Activated T-helper 2 cell treated with anti-CD3 and anti-CD28 coated beads, Interferon-gamma antibody, Interleukin-2, Interleukin-4, amounts not matched to agents 10 μg/mL and 5 μg/mL and 100 μg/mL, durations not matched to agents 14 hours and 24 hours and 36 hours (primary cell): ENCODE data around the gene SPARC. TPM values are rescaled to one million over a fixed set of nuclear protein-coding genes. Genes with fewer than 3 reads are reported as not detected.

Experiments used
- DNase-seq: peaks from one replicate; pipeline ENCODE4 v3.0.0; 2021; ENCODE audit warnings: low spot score
- H3K27ac Mint-ChIP-seq: one replicate; pipeline ENCODE4 v1.8.0; 2021; ENCODE audit warnings: mixed read lengths
- H3K27me3 Mint-ChIP-seq: one replicate; pipeline ENCODE4 v1.8.0; 2021; ENCODE audit warnings: low read depth, mixed read lengths
- H3K36me3 Mint-ChIP-seq: one replicate; pipeline ENCODE4 v1.8.0; 2021; ENCODE audit warnings: low read depth, mixed read lengths
- H3K4me1 Mint-ChIP-seq: one replicate; pipeline ENCODE4 v1.8.0; 2021; ENCODE audit warnings: low read depth, mixed read lengths
- H3K4me3 Mint-ChIP-seq: one replicate; pipeline ENCODE4 v1.8.0; 2021; ENCODE audit warnings: low read depth, mild to moderate bottlenecking, moderate library complexity, mixed read lengths
- H3K9me3 Mint-ChIP-seq: one replicate; pipeline ENCODE4 v1.8.0; 2021; ENCODE audit warnings: mixed read lengths
- intact Hi-C: fragments of 100-400 bp; cut with micrococcal nuclease; formaldehyde crosslinking; loops from one replicate; pipeline ENCODE4 v1.15.1; 2023
- total RNA-seq: library from RNA; stranded (reverse); gene quantifications from 2 replicates; pipeline ENCODE4 v1.2.3, GENCODE V29; 2022

SPARC gene
- total RNA-seq, 1 donor from 2014 or later, result 0.43 TPM

DNA sequence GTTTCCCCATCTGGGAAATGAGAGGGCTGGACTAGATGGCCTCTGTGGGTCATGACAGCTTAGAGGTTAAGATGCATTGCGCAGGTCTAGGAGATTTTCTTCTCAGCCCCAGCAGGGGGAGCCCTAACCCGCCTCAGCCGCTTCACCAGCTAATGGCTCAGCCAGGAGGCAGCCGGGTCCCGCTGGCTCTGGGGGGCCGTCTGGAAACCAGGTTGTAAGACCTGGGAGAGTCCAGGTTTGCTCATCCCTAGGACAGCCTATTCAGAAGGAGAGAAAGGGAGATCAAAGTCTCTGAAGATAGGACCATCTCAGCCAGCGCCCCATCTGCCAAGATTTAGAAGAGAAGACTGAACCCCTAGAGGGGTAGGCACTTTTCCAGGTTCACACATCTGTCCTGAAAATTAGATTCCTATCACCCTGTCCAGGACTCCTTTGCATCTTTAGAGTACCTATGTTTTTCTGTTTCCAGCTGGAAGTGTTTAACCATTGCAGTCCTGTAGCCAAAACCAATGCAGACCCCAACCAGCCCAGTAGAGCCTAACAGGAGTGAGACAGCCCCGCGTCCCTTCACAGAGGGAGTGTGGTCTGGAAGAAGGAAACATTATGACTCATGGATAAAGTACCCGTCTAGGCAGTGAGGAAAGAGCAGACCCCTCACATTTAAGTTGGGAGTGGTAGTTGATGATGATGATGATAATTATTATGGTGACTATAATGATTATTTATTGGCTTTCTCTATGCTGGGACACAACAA is 27.5 kb downstream of the SPARC start:
- Mint-ChIP-seq H3K36me3 (no peaks in the 10 kb centered on the region), H3K4me3 (no peak overlapping the region), H3K27ac (no peak overlapping the region), H3K9me3 (no peaks in the 10 kb centered on the region), H3K27me3 (peaks cover 18% of the 10 kb centered on the region), H3K4me1 (peaks cover 10% of the 10 kb centered on the region)
- intact Hi-C loops, result loop anchor here (1.0 to 5.0 kb wide), 4 partner anchors 81 to 483 kb away; partner anchors contain the start of genes ATOX1 and G3BP1
- DNase-seq, result peak; percentile 60

DNA sequence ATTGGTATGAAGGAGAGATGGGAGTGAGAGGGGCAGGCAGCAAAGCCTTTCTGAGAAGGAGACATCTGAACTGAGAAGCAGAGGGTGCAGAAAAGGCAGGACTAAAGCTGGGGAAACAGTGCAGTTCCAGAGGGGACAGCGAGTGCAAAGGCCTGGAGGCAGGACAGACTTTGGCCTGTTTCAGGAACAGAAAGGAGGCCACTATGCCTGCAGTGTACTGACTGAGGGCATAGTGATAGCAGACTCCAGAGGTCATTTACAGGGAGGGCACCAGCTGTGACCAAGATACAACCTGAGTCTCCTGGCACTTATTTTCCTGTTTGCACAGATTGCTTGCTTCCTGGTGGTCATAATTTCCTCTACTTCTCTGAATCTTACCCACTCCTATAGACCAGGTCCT is 29.6 kb downstream of the SPARC start:
- Mint-ChIP-seq H3K36me3 (no peaks in the 10 kb centered on the region), H3K27me3 (peaks cover 19% of the 10 kb centered on the region), H3K27ac (no peak overlapping the region), H3K4me1 (peaks cover 2% of the 10 kb centered on the region), H3K4me3 (no peak overlapping the region), H3K9me3 (no peaks in the 10 kb centered on the region)
- DNase-seq, result no peak
- intact Hi-C loops, result loop anchor here (5.0 kb wide), 2 partner anchors 100 to 485 kb away; partner anchors contain the start of gene ATOX1

DNA sequence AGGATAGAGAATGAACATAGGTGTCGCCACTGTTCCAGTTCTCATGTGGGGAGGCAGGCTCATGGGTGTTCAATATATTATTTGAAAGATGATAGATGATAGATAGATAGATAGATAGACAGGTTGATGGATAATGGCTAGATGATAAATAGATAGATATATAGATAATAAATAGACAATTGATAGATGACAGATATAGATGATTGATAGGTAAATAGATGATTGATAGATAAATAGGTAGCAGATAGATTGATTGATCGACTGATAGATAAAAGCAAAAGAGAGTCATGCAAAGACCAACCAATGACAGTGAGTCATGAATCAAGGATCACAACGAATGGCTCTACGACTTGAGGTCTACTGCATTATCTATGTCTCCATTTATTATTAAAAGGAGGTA is 30.4 kb downstream of the SPARC start:
- intact Hi-C loops, result loop anchor here (5.0 kb wide), 2 partner anchors 101 to 486 kb away; partner anchors contain the start of gene ATOX1
- H3K4me1 Mint-ChIP-seq, result peaks cover 2% of the 10 kb centered on the region

DNA sequence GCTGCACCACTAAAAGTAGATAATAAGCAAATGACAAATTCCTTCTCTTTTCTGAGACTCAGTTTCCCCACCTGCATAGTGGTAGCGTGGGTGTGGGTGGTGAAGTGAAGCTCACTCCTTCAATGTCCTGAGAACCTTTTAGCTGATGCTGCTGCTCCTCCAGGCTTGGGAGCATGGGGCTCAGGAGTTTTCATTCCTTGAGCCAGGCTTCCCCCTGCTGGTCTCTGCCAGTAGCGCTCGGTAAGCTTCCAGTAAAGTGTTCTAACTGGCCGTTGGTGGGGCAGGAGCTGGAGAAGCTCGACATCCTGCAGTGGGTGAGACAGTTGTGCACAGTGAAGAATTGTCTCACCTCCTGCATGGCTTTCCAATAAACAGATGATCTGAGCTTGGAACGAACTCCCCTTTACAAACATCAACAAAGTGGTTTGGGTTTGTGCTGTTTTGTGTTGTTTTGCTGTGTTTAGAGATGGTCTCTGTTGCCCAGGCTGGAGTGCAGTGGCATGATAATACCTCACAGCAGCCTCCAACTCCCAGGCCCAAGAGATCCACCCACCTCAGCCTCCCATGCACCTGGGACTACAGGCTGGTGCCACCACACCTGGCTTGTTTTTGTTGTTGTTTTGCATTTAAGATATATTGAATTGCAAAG is 34.6 kb downstream of the SPARC start:
- Mint-ChIP-seq H3K27ac (no peak overlapping the region), H3K27me3 (peaks cover 9% of the 10 kb centered on the region), H3K36me3 (no peaks in the 10 kb centered on the region), H3K4me1 (no peaks in the 10 kb centered on the region), H3K9me3 (no peaks in the 10 kb centered on the region), H3K4me3 (no peak overlapping the region)
- intact Hi-C loops, result loop anchor here (1.0 kb wide), 1 partner anchor 205 kb away; the partner anchor contains the start of gene SLC36A1
- DNase-seq, result peak; percentile 36

More for the DNA sequence above, 30.4 kb downstream of the SPARC start:
- no peak overlapping the region for H3K4me3 Mint-ChIP-seq
- H3K27me3 Mint-ChIP-seq, result peaks cover 19% of the 10 kb centered on the region
- H3K9me3 Mint-ChIP-seq, result no peaks in the 10 kb centered on the region
- no peaks in the 10 kb centered on the region for H3K36me3 Mint-ChIP-seq
- no peak for DNase-seq
- H3K27ac Mint-ChIP-seq, result no peak overlapping the region

DNA sequence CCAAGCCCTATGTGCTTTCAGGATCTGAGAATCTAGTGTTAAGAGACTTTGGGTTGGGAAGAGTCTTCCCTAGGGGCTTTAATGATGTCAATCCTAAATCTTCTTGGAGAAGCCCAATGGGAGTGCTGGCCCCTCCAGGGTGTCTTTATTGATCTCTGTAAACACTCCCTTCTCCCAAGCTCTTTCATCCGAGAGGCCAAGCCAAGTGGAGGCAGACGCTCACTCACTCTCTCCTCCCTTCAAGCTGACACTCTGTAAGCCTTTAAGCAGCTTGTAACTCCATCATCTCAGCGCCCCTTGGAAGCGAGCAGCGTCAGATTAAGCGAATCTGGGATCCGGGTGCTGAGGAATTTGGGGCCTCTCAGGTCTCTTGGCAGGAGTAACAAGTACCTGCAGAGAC is 37.7 kb downstream of the SPARC start:
- DNase-seq, result no peak
- Mint-ChIP-seq H3K4me3 (no peak overlapping the region), H3K9me3 (no peaks in the 10 kb centered on the region), H3K27ac (no peak overlapping the region), H3K36me3 (no peaks in the 10 kb centered on the region), H3K27me3 (peaks cover 3% of the 10 kb centered on the region), H3K4me1 (no peaks in the 10 kb centered on the region)
- intact Hi-C loops, result no loop called here

DNA sequence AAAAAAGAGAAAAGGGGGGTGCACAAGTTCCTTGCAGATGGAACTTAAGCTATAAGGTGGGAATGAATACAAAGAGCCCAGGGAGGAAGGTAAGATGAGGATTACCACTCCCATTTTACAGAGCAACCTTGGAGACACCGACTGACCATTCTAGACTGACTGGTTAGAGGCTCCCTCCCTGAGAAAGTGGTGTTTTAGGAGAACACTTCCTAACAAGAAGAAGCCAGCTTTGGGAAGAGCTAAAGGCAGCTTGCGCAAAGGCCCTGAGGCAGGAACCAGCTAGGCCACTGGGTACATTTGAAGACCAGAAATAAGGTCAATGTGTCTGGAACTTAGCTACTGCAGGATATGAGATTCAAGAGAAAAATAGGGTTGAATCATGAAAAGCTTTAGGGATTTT is 38.6 kb downstream of the SPARC start:
- Mint-ChIP-seq H3K27me3 (peaks cover 4% of the 10 kb centered on the region), H3K9me3 (no peaks in the 10 kb centered on the region), H3K27ac (no peak overlapping the region), H3K36me3 (no peaks in the 10 kb centered on the region), H3K4me3 (no peak overlapping the region), H3K4me1 (no peaks in the 10 kb centered on the region)
- intact Hi-C loops, result no loop called here
- no peak for DNase-seq

DNA sequence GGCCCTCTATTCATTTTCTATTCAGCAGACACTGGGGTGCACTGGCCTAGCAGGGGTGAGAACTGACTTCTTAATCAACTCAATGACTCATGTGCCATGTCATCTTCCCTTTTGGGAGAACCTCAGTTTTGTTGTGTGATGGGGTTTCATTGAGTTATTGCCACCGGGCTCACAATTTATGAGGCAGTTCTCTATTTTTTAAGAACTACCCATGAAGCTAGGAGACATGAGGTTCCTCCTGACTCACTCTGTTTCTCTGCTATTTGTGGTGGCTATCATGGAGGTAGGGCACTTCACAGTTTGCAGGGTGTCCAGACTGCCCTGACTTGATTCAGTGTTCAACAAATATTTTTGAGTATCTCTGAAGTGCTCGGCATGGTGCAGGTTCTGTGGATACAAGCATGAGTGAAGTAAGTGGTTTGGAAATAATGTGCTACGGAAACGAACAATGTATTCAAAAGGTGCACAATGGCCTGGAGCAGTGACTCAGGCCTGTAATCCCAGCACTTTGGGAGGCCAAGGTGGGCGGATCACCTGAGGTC is 39.3 kb downstream of the SPARC start:
- DNase-seq, result no peak

DNA sequence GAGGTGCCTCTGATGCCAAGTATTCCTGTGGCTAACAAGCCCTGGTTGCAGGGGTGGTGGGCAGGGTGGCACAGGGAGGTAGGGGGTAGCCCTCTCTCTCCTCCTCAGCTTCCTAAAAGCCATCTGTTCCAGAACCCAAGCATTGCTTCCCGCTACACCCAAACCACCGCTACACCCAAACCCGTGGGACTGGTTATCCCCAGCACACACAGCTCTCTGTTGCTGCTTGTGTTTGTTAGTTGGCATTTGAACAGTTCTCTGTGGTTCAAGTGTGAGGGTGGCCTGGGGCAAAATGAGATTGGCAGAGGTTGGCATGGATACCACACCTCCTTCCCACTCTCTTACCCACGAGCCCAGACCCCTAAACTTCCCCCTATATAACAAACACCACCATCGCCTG is 40.4 kb downstream of the SPARC start:
- H3K4me3 Mint-ChIP-seq, result no peak overlapping the region
- no peak for DNase-seq
- no peak overlapping the region for H3K27ac Mint-ChIP-seq
- H3K27me3 Mint-ChIP-seq, result peaks cover 8% of the 10 kb centered on the region
- no peaks in the 10 kb centered on the region for H3K36me3 Mint-ChIP-seq
- H3K4me1 Mint-ChIP-seq, result no peaks in the 10 kb centered on the region
- no peaks in the 10 kb centered on the region for H3K9me3 Mint-ChIP-seq
- intact Hi-C loops, result no loop called here

More for the DNA sequence above, 39.3 kb downstream of the SPARC start:
- Mint-ChIP-seq H3K4me1 (no peaks in the 10 kb centered on the region), H3K27me3 (peaks cover 4% of the 10 kb centered on the region), H3K36me3 (no peaks in the 10 kb centered on the region), H3K27ac (no peak overlapping the region), H3K9me3 (no peaks in the 10 kb centered on the region), H3K4me3 (no peak overlapping the region)
- intact Hi-C loops, result no loop called here

DNA sequence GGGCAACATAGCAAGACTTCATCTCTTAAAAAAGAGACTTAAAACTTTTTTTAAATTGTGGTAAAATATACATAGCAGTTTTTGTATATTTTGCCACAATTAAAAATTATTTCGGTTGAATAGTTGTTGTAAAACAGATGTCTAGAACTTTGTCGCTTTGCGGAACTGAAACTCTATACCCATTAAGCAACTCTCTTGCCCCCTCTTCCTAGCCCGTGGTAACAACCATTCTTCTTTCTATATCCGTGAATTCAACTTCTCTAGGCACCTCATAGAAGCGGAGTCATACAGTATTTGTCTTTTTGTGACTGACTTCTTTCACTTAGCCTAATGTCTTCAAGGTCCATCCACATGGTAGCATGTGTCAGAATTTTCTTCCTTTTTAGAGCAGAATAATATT is 43.3 kb downstream of the SPARC start:
- intact Hi-C loops, result no loop called here

DNA sequence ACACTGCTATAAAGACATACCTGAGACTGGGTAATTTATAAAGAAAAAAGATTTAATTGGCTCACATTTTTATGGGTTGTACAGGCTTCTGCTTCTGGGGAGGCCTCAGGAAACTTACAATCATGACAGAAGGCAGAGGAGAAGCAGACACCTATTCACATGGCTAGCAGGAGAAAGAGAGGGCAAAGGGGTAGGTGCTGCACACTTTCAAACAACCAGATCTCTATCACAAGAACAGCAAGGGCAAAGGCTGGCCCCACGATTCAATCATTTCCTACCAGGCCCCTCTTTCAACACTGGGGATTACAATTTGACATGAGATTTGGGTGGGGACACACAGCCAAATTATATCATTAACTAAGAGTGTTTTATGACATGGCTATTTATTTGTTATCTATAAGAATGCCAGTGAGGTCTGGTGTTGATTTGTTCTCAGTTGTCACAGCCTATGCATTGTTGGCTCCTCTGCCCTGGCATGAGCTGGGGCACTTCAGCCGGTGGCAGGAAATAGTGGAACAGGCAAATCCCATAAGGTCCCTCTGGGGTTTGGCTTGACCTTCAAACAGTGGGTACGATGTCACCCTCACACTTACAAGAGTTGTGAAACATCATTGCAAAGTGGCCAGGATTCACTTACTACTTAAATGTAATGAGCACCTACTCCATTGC is 44.1 kb downstream of the SPARC start:
- no peak for DNase-seq
- Mint-ChIP-seq H3K9me3 (no peaks in the 10 kb centered on the region), H3K4me3 (no peak overlapping the region), H3K27me3 (peaks cover 10% of the 10 kb centered on the region), H3K36me3 (no peaks in the 10 kb centered on the region), H3K27ac (no peak overlapping the region), H3K4me1 (no peaks in the 10 kb centered on the region)
- intact Hi-C loops, result no loop called here

More for the DNA sequence above, 43.3 kb downstream of the SPARC start:
- H3K27me3 Mint-ChIP-seq, result peaks cover 10% of the 10 kb centered on the region
- no peak overlapping the region for H3K27ac Mint-ChIP-seq
- DNase-seq, result no peak
- H3K4me3 Mint-ChIP-seq, result no peak overlapping the region
- no peaks in the 10 kb centered on the region for H3K9me3 Mint-ChIP-seq
- no peaks in the 10 kb centered on the region for H3K4me1 Mint-ChIP-seq
- H3K36me3 Mint-ChIP-seq, result no peaks in the 10 kb centered on the region

DNA sequence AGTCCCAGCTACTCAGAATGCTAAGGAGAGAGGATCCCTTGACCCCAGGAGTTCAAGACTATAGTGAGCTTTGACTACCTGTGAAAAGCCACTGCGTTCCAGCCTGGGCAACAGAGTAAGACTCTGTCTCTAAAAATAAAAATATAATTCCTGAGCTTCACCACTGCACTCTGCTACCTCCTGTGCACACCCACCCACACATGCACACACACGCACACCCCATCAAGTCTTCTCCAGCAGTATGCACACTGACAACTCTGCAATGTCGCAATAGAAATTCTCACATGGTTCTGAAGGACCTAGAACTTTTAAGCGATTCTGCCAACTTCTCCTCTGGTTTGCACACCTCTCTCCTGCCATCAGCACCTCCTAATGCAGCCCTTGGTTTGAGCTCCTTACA is 48.1 kb downstream of the SPARC start:
- no peaks in the 10 kb centered on the region for H3K9me3 Mint-ChIP-seq
- intact Hi-C loops, result no loop called here
- H3K36me3 Mint-ChIP-seq, result no peaks in the 10 kb centered on the region
- no peak overlapping the region for H3K4me3 Mint-ChIP-seq
- H3K27me3 Mint-ChIP-seq, result peaks cover 12% of the 10 kb centered on the region
- no peak overlapping the region for H3K27ac Mint-ChIP-seq
- no peak for DNase-seq
- no peaks in the 10 kb centered on the region for H3K4me1 Mint-ChIP-seq

DNA sequence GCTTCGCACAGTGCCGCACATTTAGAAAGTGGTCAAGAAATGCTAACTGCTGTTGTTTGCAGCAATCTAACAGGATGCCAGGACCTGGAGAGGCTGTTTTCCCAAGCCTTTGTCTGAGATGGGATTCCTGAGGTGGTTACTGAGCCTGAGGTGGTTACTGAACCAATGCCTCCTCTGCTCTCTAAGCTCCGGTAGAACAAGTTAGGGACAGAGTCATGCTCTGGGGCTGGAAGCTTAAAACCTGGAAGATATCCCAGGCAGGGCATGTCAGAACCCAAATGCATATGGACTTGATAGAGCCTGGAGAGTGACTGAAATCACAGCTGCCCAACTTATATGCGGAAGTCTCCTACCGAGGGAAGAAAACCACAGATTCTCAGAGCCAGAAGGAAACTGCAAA is 49.0 kb downstream of the SPARC start:
- Mint-ChIP-seq H3K27ac (no peak overlapping the region), H3K4me1 (no peaks in the 10 kb centered on the region), H3K36me3 (no peaks in the 10 kb centered on the region), H3K4me3 (no peak overlapping the region), H3K27me3 (peaks cover 10% of the 10 kb centered on the region), H3K9me3 (no peaks in the 10 kb centered on the region)
- no peak for DNase-seq
- intact Hi-C loops, result no loop called here
